GM21423 (cell line): Measurements from ENCODE around the gene LTK.
A peak's percentile ranks its signal among the peaks of the same experiment; 100 is the strongest.

Source experiments
- ATAC-seq: cut with Tn5 transposase; IDR thresholded peaks from one replicate; pipeline ENCODE4 v1.9.1; 2021; ENCODE audit warnings: mild to moderate bottlenecking, moderate library complexity; ENCODE audit not compliant: unreplicated experiment

Gene LTK

GRCh38 chr15:41499109-41499851 is 14.3 kb downstream of the LTK start:
- no peak for ATAC-seq

GRCh38 chr15:41498657-41499056 is 15.0 kb downstream of the LTK start:
- ATAC-seq = no peak

- no peak for ATAC-seq
These were observed 17.7 kb downstream of the LTK start for GRCh38 chr15:41495736-41496599.

GRCh38 chr15:41494922-41495735 is 18.5 kb downstream of the LTK start:
- no peak for ATAC-seq

- ATAC-seq = peak; percentile 14
These were observed 19.3 kb downstream of the LTK start for GRCh38 chr15:41494190-41494921.

GRCh38 chr15:41493902-41494189 is 19.8 kb downstream of the LTK start:
- ATAC-seq = no peak

DNA sequence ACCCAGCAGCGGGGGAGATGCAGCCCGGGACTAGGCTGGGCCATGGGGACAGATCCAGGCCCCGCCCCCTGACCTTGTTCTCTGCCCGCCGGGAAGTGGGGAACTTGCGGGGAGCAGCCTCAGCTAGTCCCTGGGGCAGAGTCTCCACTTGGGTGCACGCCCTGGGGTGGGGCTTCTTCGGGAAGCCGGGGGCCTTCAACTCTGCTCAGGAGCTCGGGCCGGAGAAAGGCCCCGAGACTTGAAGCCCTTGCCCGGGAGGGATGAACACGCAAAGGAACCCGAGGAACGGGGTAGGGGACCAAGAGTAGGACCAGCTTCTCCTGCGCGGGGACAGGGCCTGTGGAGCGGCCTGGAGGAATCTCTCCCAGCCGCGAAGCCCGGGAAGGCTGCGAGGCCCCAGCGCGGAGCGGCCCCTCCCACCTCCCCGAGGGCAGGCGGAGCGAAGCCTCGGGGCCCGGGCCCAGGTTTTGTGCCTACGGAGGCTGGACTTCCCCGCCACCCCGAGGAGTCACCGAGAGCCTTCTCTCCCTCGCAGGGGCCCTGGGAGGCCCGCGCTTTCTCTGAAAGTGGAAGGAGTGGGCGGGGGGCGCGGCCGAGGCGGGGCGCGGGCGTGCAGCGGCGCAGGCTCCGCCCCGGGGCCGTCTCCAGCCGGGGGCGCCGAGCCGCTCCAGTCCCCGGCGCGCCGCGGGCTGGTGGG is 20.3 kb downstream of the LTK start, which contains the start of gene ITPKA:
ITPKA (plus strand) TSS at position 670 of the 697 bp plus-strand sequence. CDS start 54 bp downstream, outside the sequence.
- peak; percentile 66 for ATAC-seq

DNA sequence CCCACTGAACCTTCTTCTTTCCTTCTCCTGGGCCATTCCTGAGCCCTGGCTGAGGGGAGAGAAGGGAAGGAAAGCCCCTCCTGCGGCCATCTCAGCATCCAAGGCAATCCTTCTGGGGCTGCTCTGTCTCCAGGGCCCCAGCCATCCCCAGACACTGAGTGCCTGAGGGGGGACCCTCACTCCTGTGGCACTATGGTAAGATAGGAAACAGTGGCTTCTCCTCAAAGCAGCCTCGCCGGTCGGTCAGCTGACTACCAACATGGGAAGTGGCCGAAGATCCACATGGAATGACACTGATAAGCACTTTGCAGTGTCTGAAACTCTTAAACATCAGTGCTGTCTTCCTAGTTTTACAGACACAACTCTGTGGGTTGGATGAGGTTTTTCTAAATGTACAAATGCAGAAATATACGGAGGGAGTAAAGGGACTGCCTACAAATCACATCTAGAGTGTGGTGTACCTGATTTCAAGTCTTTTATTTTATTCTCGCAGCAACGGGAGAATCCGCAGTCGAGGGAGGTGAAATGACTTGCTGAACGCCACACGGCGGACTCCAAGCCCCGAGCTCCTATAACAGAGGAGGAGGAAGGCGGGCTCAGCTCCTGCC is 20.9 kb downstream of the LTK start:
- no peak for ATAC-seq

DNA sequence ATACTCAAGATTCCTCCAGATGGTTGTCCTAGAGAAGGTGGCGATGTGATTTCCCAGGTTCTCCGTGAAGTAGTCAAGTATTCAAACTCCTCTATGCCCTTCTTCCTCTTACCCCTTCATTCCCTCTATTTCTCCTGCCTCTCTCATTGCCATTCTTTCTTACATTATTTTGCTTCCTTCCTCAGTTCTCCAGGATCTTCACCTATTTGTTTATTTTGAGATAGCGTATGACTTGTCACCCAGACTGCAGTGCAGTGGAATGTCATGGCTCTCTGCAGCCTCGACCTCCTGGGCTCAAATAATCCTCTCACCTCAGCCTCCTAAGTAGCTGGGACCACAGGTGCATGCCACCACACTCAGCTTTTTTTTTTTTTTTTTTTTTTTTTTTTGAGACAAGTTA is 21.7 kb downstream of the LTK start:
- no peak for ATAC-seq

DNA sequence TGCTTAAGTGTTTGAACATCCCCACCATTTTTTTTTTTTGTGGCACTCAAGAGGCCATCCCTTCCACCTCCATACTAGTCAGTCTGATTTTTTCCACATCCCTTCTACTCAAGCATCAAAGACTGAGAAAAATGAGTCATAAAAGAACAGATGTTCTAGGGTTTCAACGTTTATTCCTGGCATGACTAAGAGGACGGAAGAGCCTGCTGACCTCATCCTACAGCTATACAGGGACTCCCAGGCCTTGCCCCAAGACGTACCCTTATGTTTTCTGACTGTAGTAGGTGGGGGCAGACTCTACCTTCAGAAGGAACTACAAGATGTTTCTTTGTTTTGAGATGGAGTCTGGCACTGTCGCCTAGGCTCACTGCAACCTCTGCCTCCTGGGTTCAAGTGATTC is 23.3 kb downstream of the LTK start:
- no peak for ATAC-seq

- no peak for ATAC-seq
These were observed 24.0 kb downstream of the LTK start for GRCh38 chr15:41489641-41490040.

- no peak for ATAC-seq
These were observed 25.8 kb downstream of the LTK start for GRCh38 chr15:41487802-41488201.

- ATAC-seq = no peak
These were observed 26.2 kb downstream of the LTK start for GRCh38 chr15:41487381-41487780.

DNA sequence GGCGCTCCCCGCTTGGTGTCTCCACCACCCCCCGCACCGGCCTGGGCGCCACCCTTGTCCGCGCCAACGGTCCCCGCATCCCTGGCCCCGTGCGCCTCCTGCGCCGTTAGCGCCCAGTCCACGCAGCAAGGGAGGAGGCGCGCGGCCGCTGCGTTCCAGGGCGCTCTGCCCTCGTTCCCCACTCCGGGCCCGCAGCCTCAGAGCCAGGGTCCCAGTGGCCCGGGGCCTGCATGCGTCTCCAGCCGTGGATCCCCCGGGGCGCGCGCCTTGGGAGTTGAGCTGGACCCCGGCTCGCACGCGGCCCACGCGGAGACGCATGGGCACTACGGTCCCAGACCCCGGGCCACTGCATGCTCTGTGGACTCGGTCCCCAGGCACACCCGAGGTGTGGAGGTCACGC is 27.3 kb downstream of the LTK start:
- no peak for ATAC-seq

- ATAC-seq = no peak
These were observed 28.5 kb downstream of the LTK start for GRCh38 chr15:41484937-41485625.

- ATAC-seq = no peak
These were observed 30.1 kb downstream of the LTK start for GRCh38 chr15:41483519-41483918.

DNA sequence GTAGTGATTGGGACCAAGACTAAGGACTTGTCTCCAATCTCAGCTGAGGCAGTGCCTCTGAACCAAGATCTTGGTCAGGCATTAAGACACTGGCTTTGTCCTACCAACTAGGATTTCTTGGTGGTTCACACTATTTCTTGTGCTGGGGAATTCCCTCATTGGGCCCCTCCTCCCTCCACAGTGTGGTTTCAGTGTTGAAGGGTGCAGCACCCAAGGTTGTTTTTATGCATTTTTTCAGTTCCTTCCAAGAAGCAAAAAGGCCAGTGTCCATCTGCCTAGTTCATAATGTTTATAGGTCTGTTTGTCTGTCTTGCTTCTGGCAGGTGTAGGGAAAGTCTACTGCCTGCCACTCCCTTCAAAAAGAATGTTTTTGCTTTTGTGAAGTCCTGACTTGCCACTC is 30.5 kb downstream of the LTK start:
- ATAC-seq = peak; percentile 72

DNA sequence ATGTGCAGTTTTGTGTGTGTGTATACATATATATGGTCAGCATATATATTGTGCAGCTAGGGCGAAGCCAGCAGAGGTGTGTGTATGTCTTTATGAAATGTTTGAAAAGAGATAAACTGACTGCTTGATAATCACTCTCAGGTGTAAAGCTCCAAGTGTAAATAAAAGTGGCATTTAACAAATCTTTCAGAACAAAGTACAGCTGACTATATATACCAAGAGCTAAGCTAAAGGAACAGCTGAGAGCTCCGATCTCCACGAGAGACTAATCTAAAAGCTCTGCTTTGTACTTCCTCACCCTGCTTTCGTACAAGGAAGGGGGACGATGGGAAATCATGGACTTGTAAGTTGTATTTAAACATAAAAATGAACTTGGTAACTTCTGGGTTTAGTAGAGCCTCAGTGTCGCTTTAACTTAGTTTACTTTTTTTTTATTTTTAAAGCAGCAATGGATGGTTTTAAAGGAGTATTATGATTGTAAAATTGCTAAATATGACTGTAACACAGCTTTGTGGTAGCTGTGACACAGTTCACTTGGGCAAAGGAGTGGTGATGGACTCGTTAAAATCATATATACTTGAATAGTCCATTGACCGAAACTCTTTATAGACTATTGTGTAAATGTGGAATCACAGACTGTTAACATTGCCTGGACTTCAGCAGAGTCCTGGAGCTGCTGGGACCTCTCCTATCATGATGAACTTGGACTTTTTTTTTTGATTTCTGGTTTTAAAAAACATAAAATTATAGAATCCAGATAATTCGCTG is 31.3 kb downstream of the LTK start:
- ATAC-seq = no peak
